ENCODE measurements around the gene GRID2.

- TF ChIP-seq EZH2 (optimal IDR thresholded peaks at IDR 0.05; ENCODE audit: low read depth, low read length): no peak
- no peak for TF ChIP-seq CTCF (IDR thresholded peaks at IDR 0.05; ENCODE audit: low read length)
- no peak for TF ChIP-seq EZH2phosphoT487 (IDR thresholded peaks at IDR 0.05; ENCODE audit: low read length)
Measured at GRCh38 chr4:92606227-92606626, 302.5 kb downstream of the GRID2 start.

All from MM.1S (cell line).